GM10847 (cell line): ENCODE results near the gene DOK5.

ENCODE experiments used
- POLR2A ChIP-seq: IDR thresholded peaks from 2 replicates; pipeline ENCODE4 v1.6.1; 2011; ENCODE audit not compliant: insufficient read length; ENCODE audit errors: extremely low read depth

Gene DOK5

GRCh38 chr20:54557806-54558590 lies 82.6 kb downstream of the DOK5 start:
- no peak for TF ChIP-seq POLR2A

DNA sequence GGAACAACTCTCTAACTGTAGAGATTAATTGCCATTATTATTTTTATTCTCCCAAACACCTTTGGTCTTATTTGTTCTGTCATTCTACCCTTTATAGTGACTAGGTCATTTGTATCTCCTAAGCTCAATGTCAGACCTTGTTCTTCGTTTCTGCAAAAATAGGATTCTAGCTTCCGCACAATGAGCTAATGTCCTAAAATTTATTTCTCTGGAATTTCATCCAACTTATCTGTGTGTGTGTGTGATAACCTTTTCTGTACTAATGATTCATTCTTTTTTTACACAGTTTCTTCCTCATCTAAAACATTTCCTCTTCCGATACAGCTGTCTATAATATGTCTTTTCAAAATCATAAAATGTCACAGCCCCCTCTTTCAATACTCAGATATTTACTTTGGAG lies 84.5 kb downstream of the DOK5 start:
- TF ChIP-seq POLR2A: no peak

- TF ChIP-seq POLR2A: no peak
Measured at GRCh38 chr20:54560357-54560756, 85.0 kb downstream of the DOK5 start.

GRCh38 chr20:54565255-54565654 lies 89.9 kb downstream of the DOK5 start:
- TF ChIP-seq POLR2A: no peak

DNA sequence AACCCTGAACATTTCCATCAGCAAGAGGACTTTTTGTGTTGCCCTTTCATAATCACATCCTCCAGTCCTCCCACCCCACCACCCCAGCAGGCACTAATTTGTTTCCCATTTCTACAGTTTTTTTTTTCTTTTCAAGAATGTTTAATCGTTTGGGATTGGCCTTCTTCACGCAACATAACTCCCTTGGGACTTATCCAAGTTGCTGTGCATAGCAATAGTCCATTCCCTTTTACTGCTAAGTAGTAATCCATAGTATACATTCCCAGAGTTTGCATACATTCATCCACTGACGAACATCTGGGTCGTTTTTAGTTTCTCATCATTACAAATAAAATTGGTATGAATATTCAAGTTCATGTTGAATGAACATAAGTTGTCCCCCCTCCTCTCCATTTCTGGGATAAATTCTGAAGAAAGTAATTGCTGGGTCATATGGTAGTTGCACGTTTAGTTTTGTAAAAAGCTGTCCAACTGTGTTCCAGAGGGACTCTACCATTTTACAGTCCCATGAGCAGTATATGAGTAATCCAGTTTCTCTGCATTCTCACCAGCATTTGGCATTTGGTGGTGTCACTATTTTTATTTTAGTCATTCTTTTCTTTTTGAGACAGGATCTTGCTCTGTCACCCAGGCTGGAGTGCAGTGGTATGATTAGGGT lies 90.8 kb downstream of the DOK5 start:
- no peak for TF ChIP-seq POLR2A

DNA sequence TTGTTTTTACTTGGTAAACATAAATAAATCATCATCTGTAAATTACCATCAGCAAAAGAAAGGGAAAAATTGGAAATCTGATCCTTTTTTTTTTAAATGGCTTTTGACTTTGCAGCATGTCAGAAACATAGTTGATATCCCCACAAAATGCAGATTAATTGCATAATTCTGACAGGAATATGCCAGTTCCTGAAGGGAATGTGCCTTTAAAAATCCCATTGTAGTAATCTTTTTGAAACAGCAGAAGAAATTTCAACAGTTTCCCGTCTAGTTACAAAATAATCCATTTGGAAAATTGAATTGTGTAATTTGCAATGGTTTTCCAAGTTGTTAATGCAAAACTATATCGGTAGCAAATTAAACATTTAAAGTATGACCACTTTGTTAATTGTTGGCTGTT lies 95.2 kb downstream of the DOK5 start:
- TF ChIP-seq POLR2A: no peak

GRCh38 chr20:54572665-54573435 lies 97.5 kb downstream of the DOK5 start:
- TF ChIP-seq POLR2A: no peak

GRCh38 chr20:54573838-54574237 lies 98.4 kb downstream of the DOK5 start:
- no peak for TF ChIP-seq POLR2A

DNA sequence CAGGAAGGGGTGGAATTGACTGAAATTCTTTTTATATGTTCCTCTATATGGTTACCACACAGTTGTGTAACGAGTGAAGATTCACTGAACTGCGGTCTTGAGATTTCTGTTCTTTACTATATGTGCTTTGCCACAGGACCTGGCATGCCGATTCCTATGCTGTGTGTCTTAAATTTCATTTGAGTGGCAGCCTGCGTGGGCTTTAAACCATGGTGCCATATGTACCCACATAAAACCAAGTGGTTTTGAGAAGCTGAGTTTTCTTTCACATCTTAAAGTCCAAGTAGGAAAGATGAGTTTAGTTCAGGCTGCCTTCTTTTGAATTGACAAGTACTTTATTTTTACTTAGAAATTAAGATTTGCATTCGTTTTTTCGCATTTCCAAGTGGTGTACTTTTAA lies 101.1 kb downstream of the DOK5 start:
- no peak for TF ChIP-seq POLR2A

DNA sequence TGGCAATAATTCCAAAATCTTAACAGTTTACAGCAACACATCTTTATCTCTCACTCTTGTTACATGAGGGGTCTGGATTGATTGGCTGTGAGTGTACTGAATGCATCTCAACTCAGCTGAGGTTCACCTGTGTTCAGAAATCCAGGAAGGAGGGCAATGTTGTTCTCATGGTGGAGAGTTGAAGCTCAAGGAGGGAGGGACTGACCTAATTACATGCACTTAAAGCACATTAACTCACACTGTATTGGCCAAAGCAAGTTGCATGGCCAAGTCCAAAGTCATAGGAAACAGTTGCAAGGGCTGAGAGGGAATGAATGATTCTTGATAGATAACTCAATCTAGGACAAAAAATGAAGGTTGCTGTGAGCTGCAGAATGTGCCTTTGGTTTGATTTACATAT lies 102.2 kb downstream of the DOK5 start:
- TF ChIP-seq POLR2A: no peak

DNA sequence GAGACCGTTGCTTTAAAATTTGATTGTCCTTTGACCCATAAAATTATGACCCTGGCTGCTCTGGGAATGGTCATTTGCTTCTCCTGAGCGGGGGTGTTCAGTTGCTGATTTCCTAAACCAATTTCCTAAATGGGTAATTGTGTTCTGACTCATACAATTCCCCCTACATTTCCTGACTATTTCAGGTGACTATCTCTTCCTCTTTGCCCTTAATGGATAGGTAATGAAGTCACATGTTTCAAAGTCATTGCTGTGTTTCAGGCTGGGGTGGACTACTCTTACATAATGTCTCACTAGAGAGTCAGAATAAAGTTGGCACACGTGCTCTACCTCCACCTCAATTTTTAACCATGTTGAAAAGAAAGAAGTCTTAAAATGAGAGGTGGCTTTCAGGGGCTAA lies 109.8 kb downstream of the DOK5 start:
- no peak for TF ChIP-seq POLR2A

- no peak for TF ChIP-seq POLR2A
Measured at GRCh38 chr20:54587408-54587807, 112.0 kb downstream of the DOK5 start.

DNA sequence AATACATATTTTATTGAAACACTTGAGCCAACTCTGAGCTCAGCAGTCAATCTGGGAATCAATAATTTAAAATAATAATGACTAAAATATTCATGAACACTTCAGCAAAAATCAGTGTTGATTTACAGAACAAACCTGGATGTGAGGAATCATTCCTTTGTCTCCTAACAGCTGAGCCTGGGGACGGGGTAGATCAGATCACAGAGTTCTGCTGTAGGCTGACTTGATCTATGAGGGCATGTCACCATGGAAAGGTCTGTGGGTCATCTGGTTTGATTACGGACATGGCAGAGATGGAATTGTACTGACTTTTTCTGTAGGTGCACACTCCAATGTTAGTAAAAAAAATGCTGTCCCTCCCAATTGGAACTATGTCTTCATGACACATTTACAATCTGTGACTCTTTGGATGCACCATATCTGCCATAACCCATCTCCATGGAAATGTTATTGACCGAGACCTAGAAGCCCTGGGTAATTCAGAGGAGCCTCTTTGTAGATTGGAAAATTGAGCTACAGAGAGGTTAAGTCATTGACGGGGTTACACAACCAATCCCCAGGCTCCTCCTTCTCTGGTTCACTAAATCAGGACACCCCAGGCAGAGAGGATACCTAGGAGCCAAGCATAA lies 114.1 kb downstream of the DOK5 start:
- no peak for TF ChIP-seq POLR2A

GRCh38 chr20:54590856-54591255 lies 115.5 kb downstream of the DOK5 start:
- TF ChIP-seq POLR2A: no peak

GRCh38 chr20:54596651-54597050 lies 121.3 kb downstream of the DOK5 start:
- TF ChIP-seq POLR2A: no peak
